Tongue (tissue), 2 donors: Measurements from ENCODE around the gene BRIP1. TPM values are rescaled to one million over a fixed set of nuclear protein-coding genes. Genes with fewer than 3 reads are reported as not detected.
"Not testable (repeated sequence)": the region's sequence is repeated elsewhere in the genome, so short reads cannot be mapped to it uniquely, and the experiment has no call there.

Experiments
- DNase-seq: peaks from one replicate; pipeline ENCODE4 v3.0.0-alpha.2; 2015
- total RNA-seq: library from RNA; depleted of rRNA; stranded (reverse); fragments of >200 nt; gene quantifications from one replicate; pipeline ENCODE4 v1.2.3, GENCODE V29; 2014

The BRIP1 gene
- total RNA-seq, 1 donor from 2014 or later: 6.5 TPM

DNA sequence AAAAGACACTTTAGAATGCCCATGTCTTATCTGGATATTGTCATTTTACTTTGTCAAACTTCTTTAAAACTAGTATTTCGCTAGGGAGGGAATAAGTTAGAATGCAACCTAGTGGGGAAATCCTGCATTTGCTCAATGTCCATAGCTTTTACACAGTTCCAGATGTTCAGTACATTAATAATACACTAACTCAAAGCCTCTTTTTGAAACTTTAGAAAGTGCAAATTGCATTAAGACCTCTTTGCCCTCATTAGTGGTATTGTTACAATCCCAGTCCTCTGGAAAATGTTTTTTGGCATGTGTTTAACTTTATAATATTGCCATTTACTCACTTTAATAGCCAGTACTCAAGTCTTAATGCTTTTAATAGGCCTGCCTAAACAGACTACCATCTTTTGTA, 106.8 kb downstream of the BRIP1 start:
- peak; percentile 1 for DNase-seq

DNA sequence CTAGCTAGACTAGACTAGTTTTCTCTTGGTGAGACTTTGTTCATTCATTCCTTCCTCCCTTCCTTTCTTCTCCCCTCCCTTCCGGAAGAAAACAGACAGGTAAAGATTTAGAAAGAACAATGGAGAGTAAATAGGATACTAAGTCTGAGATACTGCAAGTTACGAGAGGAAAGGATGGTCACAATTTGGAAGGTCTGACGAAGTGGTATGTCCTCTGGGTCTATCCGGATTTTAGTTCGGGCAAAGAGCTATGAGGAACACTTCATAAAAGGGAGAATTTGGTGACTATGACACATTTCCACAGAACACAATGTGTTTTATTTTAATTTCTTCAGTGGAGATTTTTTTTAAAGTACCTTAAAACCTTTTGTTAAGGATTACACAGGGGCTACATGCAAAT, 107.7 kb downstream of the BRIP1 start:
- no peak for DNase-seq

GRCh38 chr17:61755078-61755477, 108.2 kb downstream of the BRIP1 start:
- DNase-seq: no peak

DNA sequence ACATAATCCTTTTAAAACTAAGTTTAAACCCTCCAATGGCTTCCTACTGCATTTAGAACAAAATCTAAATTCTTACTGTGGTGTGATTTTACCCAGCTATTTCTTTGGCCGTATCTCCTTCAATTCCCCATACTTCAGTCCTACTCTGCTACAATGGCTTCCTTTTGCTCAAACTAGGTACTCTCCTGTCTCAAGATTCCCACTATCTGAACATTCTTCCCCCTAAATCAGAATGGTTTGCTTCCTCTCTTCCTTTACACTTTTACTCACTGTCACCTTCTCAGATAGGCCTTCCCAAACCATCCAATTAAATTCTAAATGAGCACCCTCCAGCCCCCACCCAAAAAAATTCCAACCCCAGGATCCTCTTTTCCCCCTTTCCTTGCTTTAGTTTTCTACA, 109.2 kb downstream of the BRIP1 start:
- no peak for DNase-seq

- DNase-seq: no peak
Measured at GRCh38 chr17:61753696-61754095, 109.6 kb downstream of the BRIP1 start.

GRCh38 chr17:61750656-61751055, 112.7 kb downstream of the BRIP1 start:
- DNase-seq: no peak

GRCh38 chr17:61749823-61750404, 113.4 kb downstream of the BRIP1 start:
- DNase-seq: no peak

DNA sequence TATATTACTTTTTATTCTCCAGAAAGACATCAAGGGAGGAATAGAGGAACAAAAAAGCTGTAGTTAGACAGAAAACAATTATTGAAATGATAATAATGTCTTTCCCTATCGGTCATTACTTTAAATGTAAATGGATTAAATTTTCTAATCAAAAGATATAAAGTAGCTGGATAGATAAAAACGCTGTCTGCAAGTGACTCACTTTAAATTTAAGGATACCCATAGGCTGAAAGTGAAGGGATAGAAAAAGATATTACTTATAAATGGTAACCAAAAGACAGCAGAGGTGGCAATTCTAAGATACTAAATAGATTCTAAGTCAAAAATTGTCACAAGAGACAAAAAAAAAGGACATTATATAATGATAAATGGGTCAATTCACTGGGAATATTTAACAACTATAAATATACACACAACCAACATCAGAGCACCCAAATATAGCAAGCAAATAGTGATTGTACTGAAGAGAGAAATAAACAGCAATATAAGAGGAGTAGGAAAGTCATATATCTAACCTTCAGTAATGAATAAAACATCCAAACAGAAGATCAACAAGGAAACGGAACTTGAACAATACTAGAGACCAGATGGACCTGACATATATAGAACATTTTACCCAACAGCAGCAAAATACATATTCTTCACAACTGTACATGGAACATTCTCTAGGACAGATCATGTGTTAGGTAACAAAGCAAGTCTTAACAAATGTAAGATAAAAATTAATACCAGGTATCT, 116.9 kb downstream of the BRIP1 start:
- no peak for DNase-seq

DNA sequence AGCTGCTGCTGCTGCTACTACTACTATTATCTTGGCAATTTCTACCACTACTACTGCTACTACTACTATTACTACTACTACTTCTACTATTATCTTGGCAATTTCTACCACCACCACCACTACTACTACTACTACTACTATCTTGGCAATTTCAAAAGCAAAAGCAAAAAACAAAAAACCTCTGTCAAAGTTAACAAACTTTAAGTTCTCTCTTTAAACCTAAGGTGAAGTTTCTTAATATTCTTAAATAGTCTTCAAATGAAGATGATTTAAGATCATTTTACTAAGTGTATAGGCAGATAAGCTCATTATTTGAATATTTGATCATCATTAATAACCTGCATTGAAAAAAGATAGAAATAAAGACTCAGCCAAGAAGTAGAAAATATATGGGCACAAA, 118.5 kb downstream of the BRIP1 start:
- no peak for DNase-seq

DNA sequence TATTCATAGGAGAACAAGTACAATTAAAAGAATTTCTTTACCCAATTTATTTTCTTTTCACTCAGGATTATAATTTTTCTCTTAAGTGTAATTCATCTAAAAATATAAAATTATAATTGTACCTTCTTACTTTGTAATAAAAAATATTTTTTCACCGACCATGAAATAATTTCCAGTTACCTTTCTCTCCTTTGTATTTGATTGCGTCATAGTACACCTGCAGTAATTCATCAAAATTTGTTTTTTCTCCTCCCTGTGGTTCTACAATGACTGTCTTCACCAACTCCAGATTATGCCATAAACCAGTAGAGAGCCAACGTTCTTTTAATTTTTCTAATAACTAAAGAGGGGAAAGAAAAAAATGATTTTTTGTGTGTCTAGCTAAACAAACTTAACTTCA, 119.1 kb downstream of the BRIP1 start:
- no peak for DNase-seq

DNA sequence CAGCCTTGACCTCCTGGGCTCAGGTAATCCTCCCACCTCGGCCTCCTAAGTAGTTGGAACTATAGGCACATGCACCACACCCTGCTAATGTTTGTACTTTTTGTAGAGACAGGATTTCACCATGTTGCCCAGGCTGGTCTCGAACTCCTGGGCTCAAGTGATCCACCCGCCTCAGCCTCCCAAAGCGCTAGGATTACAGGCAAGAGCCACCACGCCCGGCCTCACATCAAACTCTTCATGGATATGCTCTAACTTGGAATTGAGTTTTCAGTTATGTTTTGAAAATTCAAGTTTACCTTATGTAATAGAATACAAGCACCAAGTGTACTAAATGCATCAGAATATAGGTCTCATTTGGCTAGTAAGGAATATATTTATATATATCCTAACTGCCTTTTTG, 119.6 kb downstream of the BRIP1 start:
- DNase-seq: no peak

DNA sequence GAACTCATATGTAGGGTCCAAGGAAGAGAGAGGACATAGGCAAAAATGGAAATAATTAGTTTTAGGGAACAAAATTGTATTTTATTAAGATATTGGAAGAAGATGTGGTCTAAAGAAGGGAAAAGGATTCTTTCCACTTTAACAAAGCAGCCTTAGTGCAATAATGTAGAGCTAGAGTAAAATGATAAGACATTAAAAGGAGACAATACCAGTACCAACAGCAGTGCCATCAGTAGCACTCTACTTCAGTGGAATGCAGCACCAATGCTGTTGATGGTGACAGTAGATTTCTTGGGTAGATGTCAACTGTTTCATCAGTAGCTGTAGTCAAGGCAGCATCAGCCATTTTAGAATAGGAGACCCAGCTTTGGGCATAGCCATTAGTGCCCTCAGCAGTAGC, 124.3 kb downstream of the BRIP1 start:
- no peak for DNase-seq

GRCh38 chr17:61738249-61738648, 125.1 kb downstream of the BRIP1 start:
- DNase-seq: no peak

GRCh38 chr17:61737820-61738219, 125.5 kb downstream of the BRIP1 start:
- no peak for DNase-seq

DNA sequence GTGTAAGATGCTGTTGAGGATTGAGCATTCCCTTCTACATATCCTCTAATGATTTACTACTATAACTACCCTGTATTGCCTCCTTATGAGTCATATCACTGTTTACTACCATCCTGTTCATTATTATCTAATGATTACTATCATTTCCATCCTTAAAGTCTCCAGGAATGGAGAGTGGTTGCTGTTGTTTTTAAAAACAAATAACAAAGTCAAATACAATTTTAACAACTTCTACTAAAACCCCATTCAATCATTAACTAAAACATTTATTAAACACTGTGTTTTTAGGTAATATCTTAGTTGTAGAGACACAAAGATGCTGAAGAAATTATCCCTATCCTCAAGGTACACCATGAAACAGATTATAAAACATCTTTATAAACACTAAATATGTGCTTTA, 126.9 kb downstream of the BRIP1 start:
- DNase-seq: no peak

DNA sequence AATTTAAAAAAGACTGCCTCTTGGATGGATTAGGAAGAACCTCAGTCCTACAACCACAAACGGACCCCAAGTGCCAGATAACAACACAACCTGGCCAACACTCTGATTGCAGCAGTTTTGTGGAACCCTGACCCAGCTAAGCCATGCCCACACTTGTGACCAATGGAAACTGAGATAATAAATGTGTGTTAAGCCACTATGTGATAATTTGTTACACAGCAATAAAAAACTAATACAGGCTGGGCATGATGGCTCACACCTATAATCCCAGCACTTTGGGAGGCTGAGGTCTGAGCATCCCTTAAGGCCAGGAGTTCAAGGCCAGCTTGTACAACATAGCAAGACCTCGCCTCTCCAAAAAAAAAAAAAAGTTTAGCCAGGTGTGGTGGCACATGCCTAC, 127.5 kb downstream of the BRIP1 start:
- no peak for DNase-seq

GRCh38 chr17:61734466-61734865, 128.9 kb downstream of the BRIP1 start:
- DNase-seq: peak; percentile 57

GRCh38 chr17:61734012-61734411, 129.3 kb downstream of the BRIP1 start:
- DNase-seq: no peak

DNA sequence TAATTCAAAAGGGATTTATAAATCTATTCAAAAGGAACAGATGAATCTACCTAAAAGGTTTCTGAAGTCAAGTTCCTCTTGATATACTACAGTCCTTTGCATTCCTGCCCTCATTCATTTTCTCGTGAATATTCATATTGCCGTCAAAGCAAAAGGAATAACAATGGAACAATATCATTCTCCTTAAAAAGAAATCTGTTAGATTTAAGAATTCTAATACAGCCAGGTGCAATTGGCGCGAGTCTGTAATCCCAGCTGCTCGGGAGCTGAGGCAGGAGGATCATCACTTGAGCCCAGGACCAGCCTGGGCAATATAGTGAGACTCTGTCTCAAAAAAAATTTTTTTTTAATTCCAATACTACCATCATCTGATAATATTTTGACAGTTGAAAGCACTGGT, 130.3 kb downstream of the BRIP1 start:
- no peak for DNase-seq

DNA sequence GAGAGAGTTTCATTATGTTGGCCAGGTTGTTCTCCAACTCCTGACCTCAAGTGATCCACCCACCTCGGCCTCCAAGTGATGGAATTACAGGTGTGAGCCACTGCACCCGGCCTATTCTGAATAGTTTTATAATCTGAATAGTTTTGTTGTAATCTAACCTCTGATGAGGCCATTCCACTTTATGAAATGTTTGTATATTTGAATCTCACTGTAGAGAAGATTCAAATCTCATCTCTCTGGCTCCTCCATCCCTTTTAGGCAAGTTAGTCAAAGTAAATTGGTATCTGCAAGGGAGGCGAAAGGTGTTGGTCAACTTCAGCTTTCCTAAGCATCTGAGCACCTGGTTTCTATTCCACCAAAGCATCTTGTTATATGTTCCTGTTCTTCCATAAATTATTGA, 131.2 kb downstream of the BRIP1 start:
- no peak for DNase-seq

DNA sequence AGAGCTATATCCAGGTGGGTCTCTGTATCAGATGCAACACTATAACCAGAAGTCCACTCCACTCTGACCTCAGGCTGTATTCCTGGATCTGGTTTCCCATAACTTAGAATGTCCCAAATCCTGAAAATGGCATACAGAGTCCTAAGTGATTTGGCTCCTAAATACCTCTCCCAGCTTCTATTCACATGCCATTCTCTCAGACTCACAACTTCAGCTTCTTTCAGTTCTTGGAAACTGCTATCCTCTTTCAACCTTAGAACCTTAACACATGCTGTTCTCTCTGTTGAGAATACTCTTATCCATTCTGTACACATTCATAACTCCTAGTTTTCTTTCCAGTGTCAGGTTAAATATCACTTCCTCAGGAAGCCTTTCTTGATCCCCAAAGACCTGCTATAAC, 132.0 kb downstream of the BRIP1 start:
- DNase-seq: no peak

DNA sequence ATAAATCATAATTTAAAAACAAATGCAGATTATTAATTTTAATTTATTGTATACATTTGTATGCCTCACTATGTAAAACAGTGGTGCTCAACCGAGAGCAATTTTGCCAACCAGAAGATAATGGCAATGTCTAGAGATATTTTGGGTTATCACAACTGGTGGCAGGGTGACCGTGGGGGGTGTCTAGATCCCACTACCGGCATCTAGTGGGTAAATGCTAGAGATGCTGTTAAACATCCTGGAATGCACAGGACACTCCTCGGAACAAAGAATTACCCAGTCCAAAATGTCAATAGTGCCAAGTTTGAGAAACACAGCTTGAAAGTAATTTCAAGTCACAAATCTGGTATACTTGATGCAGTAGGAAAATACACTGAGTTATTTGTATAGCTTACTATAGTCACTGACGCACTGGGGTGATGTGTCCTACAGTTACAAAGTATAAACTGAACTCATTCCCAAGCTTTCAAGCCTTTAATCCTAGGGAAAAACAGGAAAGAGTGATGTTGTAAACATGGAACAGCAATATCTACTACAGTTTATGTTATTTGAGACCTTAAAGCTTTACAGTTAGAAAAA, 133.5 kb downstream of the BRIP1 start:
- no peak for DNase-seq

DNA sequence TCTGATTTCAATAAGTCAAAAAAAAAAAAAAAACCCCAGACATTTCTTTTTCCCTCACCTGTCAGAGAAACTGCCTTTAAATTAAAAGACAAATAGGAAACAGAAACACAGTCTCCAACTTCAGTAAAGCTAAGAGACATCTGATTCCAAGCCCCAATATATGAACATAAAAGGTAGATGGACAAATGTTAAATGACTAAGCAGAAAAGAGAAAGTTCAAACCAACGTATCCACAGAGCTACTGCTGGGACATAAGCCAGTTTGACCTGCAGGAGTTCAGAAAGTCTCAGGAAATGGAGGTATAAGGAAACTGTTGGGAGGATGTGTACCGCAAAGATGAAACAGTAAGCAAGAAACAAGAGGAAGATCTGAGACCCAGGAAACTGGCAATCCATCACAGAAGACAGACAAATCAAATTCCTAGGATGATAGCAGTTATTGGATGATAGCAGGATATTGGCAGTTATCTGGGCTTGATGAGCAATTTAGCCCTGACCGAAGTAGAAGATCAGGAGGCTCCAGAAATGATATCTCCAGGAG, 135.0 kb downstream of the BRIP1 start:
- DNase-seq: no peak

DNA sequence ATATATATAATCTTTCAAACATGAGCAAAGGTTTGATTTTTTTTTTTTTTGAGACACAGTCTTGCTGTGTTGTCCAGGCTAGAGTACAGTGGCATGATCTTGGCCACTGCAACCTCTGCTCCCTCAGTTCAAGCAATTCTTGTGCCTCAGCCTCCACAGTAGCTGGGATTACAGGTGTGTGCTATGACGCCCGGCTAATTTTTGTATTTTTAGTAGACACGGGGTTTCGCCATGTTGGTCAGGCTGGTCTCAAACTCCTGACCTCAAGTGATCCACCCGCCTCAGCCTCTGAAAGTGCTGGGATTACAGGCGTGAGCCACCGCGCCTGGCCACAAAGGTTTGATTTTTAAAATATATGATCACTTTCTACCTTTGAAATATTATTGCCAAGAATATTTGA, 135.5 kb downstream of the BRIP1 start:
- not testable (repeated sequence) for DNase-seq
